HEK293 (cell line): ENCODE results near the gene PDZD8.

Experiments
- CTCF ChIA-PET: fragments of 350-600 bp; formaldehyde crosslinking; extraction: SDS; loops from one replicate; lab custom pipeline; 2021; ENCODE audit warnings: antibody characterized with exemption; lab: Yijun Ruan, JAX
- POLR2A ChIA-PET: fragments of 300-600 bp; formaldehyde crosslinking; extraction: SDS; loops from one replicate; lab custom pipeline; 2020; ENCODE audit warnings: antibody characterized with exemption, inconsistent platforms; lab: Yijun Ruan, JAX
- H3K27ac ChIP-seq: fragments of 200-500 bp; sonication (Bioruptor generic); 2 replicates; pipeline ENCODE4 v1.5.1; 2014; ENCODE audit warnings: low read depth, low read length, control low read depth, inconsistent platforms; ENCODE audit errors: extremely low read depth
- H3K36me3 ChIP-seq, 2 experiments: fragments of 200-500 bp in 1 of 2; sonication (Bioruptor generic) in 1 of 2; 1 replicate in 1 of 2; 2 replicates in 1 of 2; pipeline ENCODE4 v1.5.1; 2014 to 2017; ENCODE audit warnings: inconsistent platforms in 2 of 2, low read length in 2 of 2; ENCODE audit not compliant: control insufficient read depth in 2 of 2, insufficient read depth in 1 of 2
- H3K4me1 ChIP-seq: fragments of 200-500 bp; sonication (Bioruptor generic); 2 replicates; pipeline ENCODE4 v1.5.1; 2014; ENCODE audit warnings: mild to moderate bottlenecking, low read length, inconsistent platforms; ENCODE audit not compliant: control insufficient read depth, insufficient read depth
- H3K4me3 ChIP-seq: 2 replicates; pipeline ENCODE4 v1.5.1; 2011; ENCODE audit warnings: low read depth, mild to moderate bottlenecking, control low read depth, low read length, moderate library complexity
- H3K9me3 ChIP-seq: fragments of 200-500 bp; sonication (Bioruptor generic); 2 replicates; pipeline ENCODE4 v1.5.1; 2014; ENCODE audit warnings: low read depth, low read length, inconsistent platforms; ENCODE audit not compliant: control insufficient read depth, insufficient read depth
- PRDM1 ChIP-seq: fragments of 450-650 bp; formaldehyde crosslinking; IDR thresholded peaks from 2 replicates; pipeline ENCODE4; 2016; ENCODE audit warnings: missing biosample characterization, missing genetic modification characterization
- ZBTB17 ChIP-seq: fragments of 450-650 bp; formaldehyde crosslinking; IDR thresholded peaks from 2 replicates; pipeline ENCODE4 v1.5.1; 2016; ENCODE audit warnings: missing biosample characterization, missing genetic modification characterization
- ZIC2 ChIP-seq: fragments of 450-650 bp; formaldehyde crosslinking; IDR thresholded peaks from 2 replicates; pipeline ENCODE4 v1.5.1; 2016; ENCODE audit warnings: missing biosample characterization, missing genetic modification characterization
- ZNF138 ChIP-seq: fragments of 450-650 bp; formaldehyde crosslinking; IDR thresholded peaks from 2 replicates; pipeline ENCODE4 v1.5.1; 2016; ENCODE audit warnings: missing biosample characterization, missing genetic modification characterization, borderline replicate concordance
- ZNF155 ChIP-seq: fragments of 450-650 bp; formaldehyde crosslinking; IDR thresholded peaks from 2 replicates; pipeline ENCODE4 v1.5.1; 2016; ENCODE audit warnings: missing biosample characterization, missing genetic modification characterization
- ZNF184 ChIP-seq: fragments of 450-650 bp; IDR thresholded peaks from 2 replicates; pipeline ENCODE4 v1.5.1; 2018; ENCODE audit warnings: missing biosample characterization, mild to moderate bottlenecking, missing genetic modification characterization
- ZNF274 ChIP-seq, 2 experiments: fragments of 200-500 bp in 1 of 2; fragments of 450-650 bp in 1 of 2; sonication (Bioruptor generic) in 1 of 2; formaldehyde crosslinking in 1 of 2; IDR thresholded peaks; 2 replicates each; pipeline versions ENCODE4 v1.5.1 to v1.6.1; 2014 to 2016; ENCODE audit warnings: borderline replicate concordance in 1 of 2, inconsistent platforms in 1 of 2, low read length in 1 of 2, missing biosample characterization in 1 of 2, missing genetic modification characterization in 1 of 2
- ZNF335 ChIP-seq: fragments of 450-650 bp; formaldehyde crosslinking; conservative IDR thresholded peaks from 2 replicates; pipeline ENCODE4 v1.5.1; 2016; ENCODE audit warnings: missing biosample characterization, missing genetic modification characterization
- ZNF341 ChIP-seq: fragments of 450-650 bp; formaldehyde crosslinking; IDR thresholded peaks from 2 replicates; pipeline ENCODE4; 2016; ENCODE audit warnings: low read depth, missing biosample characterization, missing genetic modification characterization
- ZNF366 ChIP-seq: fragments of 450-650 bp; formaldehyde crosslinking; conservative IDR thresholded peaks from 2 replicates; pipeline ENCODE4 v1.5.1; 2016; ENCODE audit warnings: missing biosample characterization, missing genetic modification characterization
- ZNF433 ChIP-seq: fragments of 450-650 bp; formaldehyde crosslinking; IDR thresholded peaks from 2 replicates; pipeline ENCODE4 v1.5.1; 2016; ENCODE audit warnings: missing biosample characterization, missing genetic modification characterization, low read depth
- ZNF544 ChIP-seq: fragments of 450-650 bp; formaldehyde crosslinking; IDR thresholded peaks from 2 replicates; pipeline ENCODE4 v1.5.0; 2017; ENCODE audit warnings: missing biosample characterization, missing genetic modification characterization
- ZNF658 ChIP-seq: fragments of 450-650 bp; formaldehyde crosslinking; IDR thresholded peaks from 2 replicates; pipeline ENCODE4; 2016; ENCODE audit warnings: missing biosample characterization, missing genetic modification characterization
- ZNF670 ChIP-seq: fragments of 450-650 bp; formaldehyde crosslinking; IDR thresholded peaks from 2 replicates; pipeline ENCODE4 v1.5.1; 2016; ENCODE audit warnings: missing biosample characterization, missing genetic modification characterization, low read depth
- ZNF76 ChIP-seq: fragments of 450-650 bp; formaldehyde crosslinking; IDR thresholded peaks from 2 replicates; pipeline ENCODE4; 2016; ENCODE audit warnings: low read depth, missing biosample characterization, missing genetic modification characterization, borderline replicate concordance
- ZNF777 ChIP-seq: fragments of 450-650 bp; formaldehyde crosslinking; IDR thresholded peaks from 2 replicates; pipeline ENCODE4 v1.5.1; 2017; ENCODE audit warnings: missing biosample characterization, missing genetic modification characterization, borderline replicate concordance
- TF ChIP-seq, protein P1 (sequence below): fragments of 450-650 bp; formaldehyde crosslinking; IDR thresholded peaks from 2 replicates; pipeline ENCODE4 v1.5.1; 2017; ENCODE audit warnings: missing biosample characterization, missing genetic modification characterization
- TF ChIP-seq, protein P2 (sequence below): fragments of 450-650 bp; formaldehyde crosslinking; IDR thresholded peaks from 2 replicates; pipeline ENCODE4 v1.5.1; 2016; ENCODE audit warnings: missing biosample characterization, missing genetic modification characterization, borderline replicate concordance

The PDZD8 gene

DNA sequence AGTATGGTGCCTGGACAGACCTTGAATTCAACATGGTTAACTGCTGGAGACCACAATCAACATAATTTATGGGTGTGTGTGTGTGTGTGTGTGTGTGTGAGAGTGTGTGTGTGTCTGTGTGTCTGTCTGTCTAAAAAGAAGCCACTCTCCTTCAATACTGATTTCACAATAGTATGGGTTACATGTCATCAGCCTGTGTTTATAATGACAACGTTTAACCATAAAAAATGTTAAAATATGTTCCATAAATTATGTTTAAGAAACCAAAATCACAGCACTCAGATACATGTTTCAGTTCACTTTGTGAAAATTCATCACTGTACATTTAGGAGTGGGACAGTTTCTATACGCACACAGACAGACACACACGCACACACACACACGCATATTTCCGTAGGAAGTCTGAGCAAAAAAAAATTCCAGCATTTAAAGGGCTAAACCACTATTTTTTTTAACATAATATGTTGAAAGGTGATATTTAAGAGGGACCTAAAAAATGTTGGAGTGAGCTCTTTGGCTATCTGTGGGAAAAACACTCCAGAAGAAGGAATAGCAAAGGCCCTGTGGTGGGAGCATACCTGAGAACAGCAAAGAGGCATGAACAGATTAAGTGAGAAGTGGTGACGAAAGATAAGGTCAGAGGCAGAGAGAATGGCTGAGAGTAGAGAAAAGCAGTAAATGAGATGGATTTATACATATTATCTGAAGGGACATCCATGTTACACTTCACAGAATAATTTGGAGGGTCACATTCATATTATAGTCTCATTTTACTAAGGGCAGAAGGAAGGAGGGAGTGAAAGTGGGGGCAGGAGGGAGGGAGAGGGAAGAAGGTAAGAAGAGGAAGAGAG is 10.9 kb downstream of the PDZD8 start (continued):
- TF ChIP-seq, protein P1, sequence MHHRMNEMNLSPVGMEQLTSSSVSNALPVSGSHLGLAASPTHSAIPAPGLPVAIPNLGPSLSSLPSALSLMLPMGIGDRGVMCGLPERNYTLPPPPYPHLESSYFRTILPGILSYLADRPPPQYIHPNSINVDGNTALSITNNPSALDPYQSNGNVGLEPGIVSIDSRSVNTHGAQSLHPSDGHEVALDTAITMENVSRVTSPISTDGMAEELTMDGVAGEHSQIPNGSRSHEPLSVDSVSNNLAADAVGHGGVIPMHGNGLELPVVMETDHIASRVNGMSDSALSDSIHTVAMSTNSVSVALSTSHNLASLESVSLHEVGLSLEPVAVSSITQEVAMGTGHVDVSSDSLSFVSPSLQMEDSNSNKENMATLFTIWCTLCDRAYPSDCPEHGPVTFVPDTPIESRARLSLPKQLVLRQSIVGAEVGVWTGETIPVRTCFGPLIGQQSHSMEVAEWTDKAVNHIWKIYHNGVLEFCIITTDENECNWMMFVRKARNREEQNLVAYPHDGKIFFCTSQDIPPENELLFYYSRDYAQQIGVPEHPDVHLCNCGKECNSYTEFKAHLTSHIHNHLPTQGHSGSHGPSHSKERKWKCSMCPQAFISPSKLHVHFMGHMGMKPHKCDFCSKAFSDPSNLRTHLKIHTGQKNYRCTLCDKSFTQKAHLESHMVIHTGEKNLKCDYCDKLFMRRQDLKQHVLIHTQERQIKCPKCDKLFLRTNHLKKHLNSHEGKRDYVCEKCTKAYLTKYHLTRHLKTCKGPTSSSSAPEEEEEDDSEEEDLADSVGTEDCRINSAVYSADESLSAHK (tag by site-specific recombination): peak; percentile 43; the same call in 1 of the 2 replicates
- TF ChIP-seq ZNF341 (peak; percentile 67; the same call in 1 of the 2 replicates), ZBTB17 (tag by site-specific recombination) (0 out of 2 replicates have a peak, but pooled peaks have one; percentile 41), ZNF777 (tag by site-specific recombination) (no peak), ZNF274 (IDR thresholded peaks at IDR 0.05; ENCODE audit: low read length) (no peak), ZNF274 (tag by site-specific recombination; IDR thresholded peaks at IDR 0.05; ENCODE audit: borderline replicate concordance) (no peak), ZNF366 (tag by site-specific recombination) (peak; percentile 66), ZNF670 (tag by site-specific recombination) (no peak), ZNF155 (no peak), ZNF544 (tag by site-specific recombination) (no peak), ZIC2 (tag by site-specific recombination) (peak; percentile 56), ZNF76 (tag by site-specific recombination) (no peak), PRDM1 (tag by site-specific recombination) (peak; percentile 90), ZNF184 (tag by site-specific recombination) (no peak), ZNF335 (tag by site-specific recombination) (0 out of 2 replicates have a peak, but pooled peaks have one; percentile 18)
- TF ChIP-seq, protein P2, sequence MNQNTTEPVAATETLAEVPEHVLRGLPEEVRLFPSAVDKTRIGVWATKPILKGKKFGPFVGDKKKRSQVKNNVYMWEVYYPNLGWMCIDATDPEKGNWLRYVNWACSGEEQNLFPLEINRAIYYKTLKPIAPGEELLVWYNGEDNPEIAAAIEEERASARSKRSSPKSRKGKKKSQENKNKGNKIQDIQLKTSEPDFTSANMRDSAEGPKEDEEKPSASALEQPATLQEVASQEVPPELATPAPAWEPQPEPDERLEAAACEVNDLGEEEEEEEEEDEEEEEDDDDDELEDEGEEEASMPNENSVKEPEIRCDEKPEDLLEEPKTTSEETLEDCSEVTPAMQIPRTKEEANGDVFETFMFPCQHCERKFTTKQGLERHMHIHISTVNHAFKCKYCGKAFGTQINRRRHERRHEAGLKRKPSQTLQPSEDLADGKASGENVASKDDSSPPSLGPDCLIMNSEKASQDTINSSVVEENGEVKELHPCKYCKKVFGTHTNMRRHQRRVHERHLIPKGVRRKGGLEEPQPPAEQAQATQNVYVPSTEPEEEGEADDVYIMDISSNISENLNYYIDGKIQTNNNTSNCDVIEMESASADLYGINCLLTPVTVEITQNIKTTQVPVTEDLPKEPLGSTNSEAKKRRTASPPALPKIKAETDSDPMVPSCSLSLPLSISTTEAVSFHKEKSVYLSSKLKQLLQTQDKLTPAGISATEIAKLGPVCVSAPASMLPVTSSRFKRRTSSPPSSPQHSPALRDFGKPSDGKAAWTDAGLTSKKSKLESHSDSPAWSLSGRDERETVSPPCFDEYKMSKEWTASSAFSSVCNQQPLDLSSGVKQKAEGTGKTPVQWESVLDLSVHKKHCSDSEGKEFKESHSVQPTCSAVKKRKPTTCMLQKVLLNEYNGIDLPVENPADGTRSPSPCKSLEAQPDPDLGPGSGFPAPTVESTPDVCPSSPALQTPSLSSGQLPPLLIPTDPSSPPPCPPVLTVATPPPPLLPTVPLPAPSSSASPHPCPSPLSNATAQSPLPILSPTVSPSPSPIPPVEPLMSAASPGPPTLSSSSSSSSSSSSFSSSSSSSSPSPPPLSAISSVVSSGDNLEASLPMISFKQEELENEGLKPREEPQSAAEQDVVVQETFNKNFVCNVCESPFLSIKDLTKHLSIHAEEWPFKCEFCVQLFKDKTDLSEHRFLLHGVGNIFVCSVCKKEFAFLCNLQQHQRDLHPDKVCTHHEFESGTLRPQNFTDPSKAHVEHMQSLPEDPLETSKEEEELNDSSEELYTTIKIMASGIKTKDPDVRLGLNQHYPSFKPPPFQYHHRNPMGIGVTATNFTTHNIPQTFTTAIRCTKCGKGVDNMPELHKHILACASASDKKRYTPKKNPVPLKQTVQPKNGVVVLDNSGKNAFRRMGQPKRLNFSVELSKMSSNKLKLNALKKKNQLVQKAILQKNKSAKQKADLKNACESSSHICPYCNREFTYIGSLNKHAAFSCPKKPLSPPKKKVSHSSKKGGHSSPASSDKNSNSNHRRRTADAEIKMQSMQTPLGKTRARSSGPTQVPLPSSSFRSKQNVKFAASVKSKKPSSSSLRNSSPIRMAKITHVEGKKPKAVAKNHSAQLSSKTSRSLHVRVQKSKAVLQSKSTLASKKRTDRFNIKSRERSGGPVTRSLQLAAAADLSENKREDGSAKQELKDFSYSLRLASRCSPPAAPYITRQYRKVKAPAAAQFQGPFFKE (tag by site-specific recombination): no peak

DNA sequence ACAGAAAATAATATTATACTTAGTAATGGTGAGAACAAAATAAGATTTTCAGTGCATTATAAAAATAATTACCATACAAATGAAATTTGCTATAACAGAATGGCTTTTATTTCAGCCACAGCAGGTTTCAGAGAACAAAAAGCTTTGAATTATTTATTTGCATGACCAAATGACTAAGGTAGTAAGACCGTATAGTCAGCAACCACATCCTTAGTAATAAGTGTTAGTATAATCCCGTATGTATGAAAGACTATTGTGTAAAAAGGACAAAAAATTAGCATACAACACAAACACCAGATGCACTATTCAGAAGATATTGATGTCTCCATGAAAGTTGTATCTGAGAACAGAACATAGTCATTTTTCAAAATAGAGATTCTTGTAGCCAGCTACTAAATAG is 12.2 kb downstream of the PDZD8 start:
- ChIA-PET CTCF (no interaction called here), POLR2A (no interaction called here)
- peaks cover 57% of the 10 kb centered on the region for H3K4me1 ChIP-seq
- no peak overlapping the region for H3K27ac ChIP-seq
- H3K4me3 ChIP-seq: no peak overlapping the region
- no peaks in the 10 kb centered on the region; a peak in 1 of 3 replicates for H3K36me3 ChIP-seq
- H3K9me3 ChIP-seq: no peaks in the 10 kb centered on the region
- TF ChIP-seq, protein P2 (tag by site-specific recombination): no peak
- TF ChIP-seq ZNF433 (tag by site-specific recombination) (no peak), ZNF138 (tag by site-specific recombination) (no peak), ZNF658 (tag by site-specific recombination) (no peak)
